ENCODE data around the gene ETV3. TPM values are rescaled to one million over a fixed set of nuclear protein-coding genes. Genes with fewer than 3 reads are reported as not detected.
A peak's percentile ranks its signal among the peaks of the same experiment; 100 is the strongest.

The ETV3 gene
- total RNA-seq, 1 experiment from 2014 or later, result 21.2 TPM

- ChIA-PET RAD21 (ENCODE audit: low non-redundant PET in 1 of 2, low total read pairs in 2 of 2, uncharacterized antibody in 2 of 2, unreplicated experiment in 2 of 2) (interaction anchor here (3.3 to 3.6 kb wide), 2 partner anchors 66 kb away, joined by 22 to 30 read pairs; no protein-coding TSS in a partner anchor), CTCF (interaction anchor here (0.6 to 5.8 kb wide), 16 partner anchors 8 to 365 kb away, joined by 3 to 140 read pairs (median 6); partner anchors contain the start of gene ETV3), POLR2A (interaction anchor here (0.6 to 2.5 kb wide), 2 partner anchors 66 to 112 kb away, joined by 4 to 8 read pairs; no protein-coding TSS in a partner anchor)
- no peaks in the 10 kb centered on the region for H3K9me2 ChIP-seq (ENCODE audit: insufficient read depth)
- H3K4me2 ChIP-seq (ENCODE audit: low read length), result peak overlapping the region; percentile 75
- intact Hi-C loops (cut with micrococcal nuclease), result loop anchor here (1.0 kb wide), 1 partner anchor 66 kb away; no protein-coding TSS in a partner anchor
- TF ChIP-seq RAD21 (IDR thresholded peaks at IDR 0.05; ENCODE audit: low read depth) (peak; percentile 92), FOSL1 (IDR thresholded peaks at IDR 0.05; ENCODE audit: low read depth) (no peak), ZFX (IDR thresholded peaks at IDR 0.05) (no peak), REST (IDR thresholded peaks at IDR 0.05; ENCODE audit: low read depth) (no peak), EZH2 (IDR thresholded peaks at IDR 0.05) (no peak), YY1 (IDR thresholded peaks at IDR 0.05; ENCODE audit: extremely low read depth, insufficient replicate concordance, low read depth, low read length) (peak; percentile 42), CTCF (IDR thresholded peaks at IDR 0.05 in 2 of 3, conservative IDR thresholded peaks at IDR 0.05 in 1 of 3; ENCODE audit: borderline replicate concordance in 1 of 3, insufficient read depth in 1 of 3, low read depth in 2 of 3, low read length in 2 of 3) (peak; percentile 88 to 97 (median 91))
- ATAC-seq (peak; percentile 93), DNase-seq (ENCODE audit: low read depth, low spot score) (peak; percentile 48)
- peak overlapping the region; percentile 50 for H2AFZ ChIP-seq (ENCODE audit: low read depth, low read length, poor library complexity, severe bottlenecking)
- no peaks in the 10 kb centered on the region for H3K9me3 ChIP-seq (ENCODE audit: control insufficient read depth in 1 of 2, insufficient read depth in 1 of 2, low read depth in 1 of 2, low read length in 2 of 2)
- H3K27ac ChIP-seq (ENCODE audit: low read depth, low read length), result no peak overlapping the region
- H3K27me3 ChIP-seq (ENCODE audit: insufficient read depth, low read length), result no peaks in the 10 kb centered on the region
- H3K9ac ChIP-seq (ENCODE audit: low read length), result peak overlapping the region; percentile 17; the same call in 1 of the 2 replicates
- H3K4me1 ChIP-seq (ENCODE audit: control insufficient read depth in 1 of 2, insufficient read depth in 2 of 2, low read length in 2 of 2), result peaks cover 8 to 29% of the 10 kb centered on the region in 2 experiments; a peak in 3 of 4 replicates
- no peaks in the 10 kb centered on the region for H3K79me2 ChIP-seq (ENCODE audit: insufficient read depth, low read length)
- H3K4me3 ChIP-seq (replicated peaks in 1 of 2; ENCODE audit: low read depth in 1 of 2, low read length in 2 of 2), result peak overlapping the region; percentile 23 to 32; a peak in 3 of 4 replicates
- no TSS peak for BruUV-seq (replicated peaks)
- no peaks in the 10 kb centered on the region for H4K20me1 ChIP-seq (ENCODE audit: insufficient read depth)
- no peaks in the 10 kb centered on the region for H3K36me3 ChIP-seq (ENCODE audit: control insufficient read depth in 1 of 2, insufficient read depth in 2 of 2, low read length in 2 of 2)
Observed at GRCh38 chr1:157156058-157156541, 17.9 kb upstream of the ETV3 start.
